Loucy (cell line): ENCODE data around the gene TMEM176A.

Experiments
- CTCF ChIP-seq: fragments of 200-600 bp; sonication (generic); conservative IDR thresholded peaks from 2 replicates; pipeline ENCODE4 v1.5.1; 2014; ENCODE audit warnings: mild to moderate bottlenecking, antibody characterized with exemption, low read length
- EZH2phosphoT487 ChIP-seq: fragments of 200-600 bp; IDR thresholded peaks from 2 replicates; pipeline ENCODE4 v1.6.1; 2018; ENCODE audit warnings: antibody characterized with exemption, mild to moderate bottlenecking, moderate library complexity, borderline replicate concordance

- 0 out of 2 replicates have a peak, but pooled peaks have one; percentile 12 for TF ChIP-seq CTCF
- no peak for TF ChIP-seq EZH2phosphoT487
Observed at GRCh38 chr7:150787321-150788281, 13.0 kb upstream of the TMEM176A start.
